Activated T-helper 9 cell treated with anti-CD3 and anti-CD28 coated beads, Interleukin-2, amount 50 U/mL, for 16 hours (primary cell): ENCODE results near the gene PANK2.
"Not testable (repeated sequence)": the region's sequence is repeated elsewhere in the genome, so short reads cannot be mapped to it uniquely, and the experiment has no call there.

ENCODE experiments used
- DNase-seq: peaks from one replicate; pipeline ENCODE4 v3.0.0-alpha.2; 2020; ENCODE audit warnings: low read depth

Gene PANK2

GRCh38 chr20:3869839-3870634, 19.1 kb upstream of the PANK2 start:
- DNase-seq, result no peak

GRCh38 chr20:3871550-3872265, 17.5 kb upstream of the PANK2 start:
- no peak for DNase-seq

- DNase-seq, result no peak
Observed at GRCh38 chr20:3873507-3873906, 15.7 kb upstream of the PANK2 start.

- no peak for DNase-seq
Observed at GRCh38 chr20:3874194-3874844, 14.9 kb upstream of the PANK2 start.

- no peak for DNase-seq
Observed at GRCh38 chr20:3875378-3875974, 13.7 kb upstream of the PANK2 start.

DNA sequence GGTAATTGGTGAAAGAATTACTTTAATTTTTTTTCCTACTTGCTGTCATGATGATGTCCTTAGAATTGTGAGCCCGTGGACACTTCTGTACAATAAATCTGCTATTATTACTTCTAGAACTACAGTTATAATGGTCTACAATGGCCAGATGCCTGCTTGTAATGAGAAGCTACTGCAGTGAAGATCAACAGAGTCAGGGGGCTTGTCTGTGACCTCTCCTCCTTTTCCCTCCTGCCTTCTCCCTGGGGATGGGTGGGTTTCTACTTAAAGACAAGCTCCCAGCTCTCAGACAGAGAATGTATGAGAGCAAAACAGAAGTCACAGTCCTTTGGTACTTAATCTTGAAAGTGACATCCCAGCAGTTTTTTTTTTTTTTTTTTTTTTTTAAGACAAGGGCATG, 13.2 kb upstream of the PANK2 start:
- no peak for DNase-seq

- no peak for DNase-seq
Observed at GRCh38 chr20:3876676-3877075, 12.5 kb upstream of the PANK2 start.

GRCh38 chr20:3878921-3879274, 10.3 kb upstream of the PANK2 start:
- not testable (repeated sequence) for DNase-seq

DNA sequence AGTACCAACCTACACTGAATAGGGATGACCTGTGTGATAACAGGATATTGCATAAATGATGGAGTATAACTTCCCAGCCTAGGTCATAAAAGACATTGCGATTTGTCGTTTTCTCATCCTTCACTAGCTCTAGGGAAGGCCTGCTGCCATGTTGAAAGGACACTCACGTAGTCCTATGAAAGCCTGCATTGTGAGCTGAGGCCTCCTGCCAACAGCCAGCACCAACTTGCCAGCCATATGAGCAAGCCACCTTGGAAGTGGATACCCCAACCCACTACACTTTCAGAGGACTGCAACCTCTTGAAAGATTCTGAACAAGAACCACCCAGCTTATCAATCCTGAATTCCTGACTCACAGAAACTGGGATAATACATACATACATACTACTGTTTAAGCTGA, 3.5 kb upstream of the PANK2 start:
- DNase-seq, result no peak

- no peak for DNase-seq
Observed at GRCh38 chr20:3887876-3888620, 1.1 kb upstream of the PANK2 start.

DNA sequence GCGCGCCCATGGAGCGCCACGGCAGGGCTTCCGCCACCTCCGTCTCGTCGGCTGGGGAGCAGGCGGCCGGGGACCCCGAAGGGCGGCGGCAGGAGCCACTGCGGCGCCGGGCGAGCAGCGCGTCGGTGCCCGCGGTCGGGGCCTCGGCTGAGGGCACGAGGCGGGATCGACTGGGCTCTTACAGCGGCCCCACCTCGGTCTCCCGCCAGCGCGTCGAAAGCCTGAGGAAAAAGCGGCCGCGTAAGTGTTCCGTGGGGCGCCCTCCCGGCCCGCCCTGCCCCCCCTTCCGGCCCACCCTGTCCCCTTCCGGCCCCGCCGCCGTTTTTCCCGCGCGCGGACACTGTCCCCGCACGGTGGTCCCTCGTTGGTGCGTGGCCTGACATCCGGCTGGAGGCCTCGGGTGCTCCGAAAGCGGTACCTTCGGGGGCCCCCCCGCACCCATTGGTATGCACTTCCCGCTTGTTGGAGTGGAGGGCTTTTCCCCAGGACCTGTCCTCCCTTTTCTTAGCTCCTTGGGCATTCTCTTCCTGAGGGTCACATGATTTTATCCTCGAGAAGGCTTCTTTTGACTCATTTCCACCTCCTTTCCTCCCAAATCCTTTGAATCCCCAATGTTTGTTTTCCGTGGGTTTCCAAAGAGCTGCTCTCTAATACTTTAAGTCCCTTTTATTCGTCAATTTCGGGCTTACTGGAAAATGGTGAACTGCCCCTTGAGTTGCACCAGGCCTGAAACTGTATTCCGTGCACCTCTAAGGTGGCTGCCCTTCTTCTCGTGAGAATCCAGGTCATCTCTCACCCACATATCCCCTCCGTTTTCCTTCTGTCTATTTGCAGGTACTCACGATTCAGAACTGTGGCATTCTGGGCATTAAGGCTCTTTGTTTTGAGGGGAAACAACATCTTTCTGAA, 556 bp downstream of the PANK2 start:
- DNase-seq, result peak; percentile 34

GRCh38 chr20:3890398-3890751, 1.2 kb downstream of the PANK2 start:
- DNase-seq, result no peak

GRCh38 chr20:3890999-3891929, 2.1 kb downstream of the PANK2 start:
- DNase-seq, result no peak

DNA sequence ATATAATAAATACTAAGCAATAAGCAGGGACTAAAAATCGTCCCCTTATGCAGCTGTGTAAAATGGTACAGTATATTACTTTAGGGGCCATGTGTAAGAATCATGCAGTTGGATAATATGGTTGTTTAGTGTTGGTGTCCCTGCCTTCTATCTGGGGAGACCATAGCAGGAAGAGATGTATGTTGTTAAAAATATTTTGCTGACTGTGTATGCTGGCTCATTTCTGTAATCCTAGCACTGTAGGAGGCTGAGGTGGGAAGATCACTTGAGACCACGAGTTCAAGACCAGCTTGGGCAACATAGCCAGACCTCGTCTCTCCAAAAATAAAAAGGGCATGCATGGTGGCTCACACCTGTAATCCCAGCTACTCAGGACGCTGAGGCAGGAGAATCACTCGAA, 5.6 kb downstream of the PANK2 start:
- no peak for DNase-seq

GRCh38 chr20:3896302-3896701, 7.1 kb downstream of the PANK2 start:
- DNase-seq, result no peak

GRCh38 chr20:3896853-3897583, 7.8 kb downstream of the PANK2 start:
- DNase-seq, result no peak

DNA sequence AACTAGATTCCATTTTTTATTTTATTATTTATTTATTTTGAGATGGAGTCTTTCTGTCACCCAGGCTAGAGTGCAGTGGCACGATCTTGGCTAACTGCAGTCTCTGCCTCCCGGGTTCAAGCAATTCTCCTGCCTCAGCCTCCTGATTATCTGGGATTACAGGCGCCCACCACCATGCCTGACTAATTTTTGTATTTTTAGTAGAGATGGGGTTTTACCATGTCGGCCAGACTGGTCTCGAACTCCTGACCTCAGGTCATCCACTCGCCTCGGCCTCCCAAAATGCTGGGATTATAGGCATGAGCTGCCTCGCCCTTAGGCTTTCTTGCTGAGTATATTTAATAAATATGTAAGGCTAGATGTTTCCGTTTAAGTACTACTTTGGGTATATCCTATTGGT, 9.0 kb downstream of the PANK2 start:
- DNase-seq, result not testable (repeated sequence)

DNA sequence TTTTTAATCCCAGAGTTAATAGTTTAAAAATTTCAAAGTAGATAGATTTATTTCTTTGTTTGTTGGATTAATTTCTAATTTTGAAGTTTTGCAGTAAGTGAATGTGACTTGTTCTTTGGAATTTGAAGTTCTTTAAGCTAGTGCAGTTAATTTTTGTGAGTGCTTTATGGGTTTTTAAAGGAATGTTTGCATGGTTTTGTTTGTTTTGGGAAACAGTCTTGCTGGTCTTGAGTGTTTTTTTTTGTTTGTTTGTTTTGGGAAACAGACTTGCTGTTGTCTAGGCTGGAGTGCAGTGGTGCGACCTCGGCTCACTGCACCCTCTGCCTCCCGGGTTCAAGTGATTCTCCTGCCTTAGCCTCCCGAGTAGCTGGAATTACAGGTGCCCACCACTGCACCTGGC, 9.5 kb downstream of the PANK2 start:
- DNase-seq, result no peak

DNA sequence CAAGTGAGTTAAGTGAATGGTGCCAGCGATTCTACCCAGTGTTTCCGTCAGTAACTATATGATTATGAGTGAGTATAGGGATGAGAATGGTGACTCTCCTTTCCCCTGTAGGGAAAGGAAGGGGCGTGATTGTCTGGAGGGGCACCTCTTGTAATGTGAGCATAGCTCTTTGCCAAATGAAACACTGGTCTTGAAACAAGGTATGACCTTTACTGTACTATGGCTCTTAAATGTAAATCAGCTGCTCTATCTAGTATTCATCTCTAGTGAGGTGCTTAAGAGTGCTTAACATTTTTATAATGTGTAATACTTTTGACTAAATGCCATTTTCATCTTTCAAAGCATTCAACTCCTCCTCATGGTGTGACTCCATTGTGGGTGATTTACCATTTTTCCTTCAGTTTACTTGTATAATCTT, 11.0 kb downstream of the PANK2 start:
- no peak for DNase-seq
